GM12865 (cell line): ENCODE results near the gene CDX2.

Source experiments
- DNase-seq: peaks from one replicate; pipeline ENCODE4 v3.0.0; 2010; ENCODE audit warnings: low read depth
- H3K4me3 ChIP-seq: 2 replicates; pipeline ENCODE4 v1.5.1; 2011; ENCODE audit warnings: mild to moderate bottlenecking, low read depth, low read length, control low read depth
- CTCF ChIP-seq: IDR thresholded peaks from 2 replicates; pipeline ENCODE4 v1.5.1; 2011; ENCODE audit warnings: low read length, control low read depth, low read depth, inconsistent platforms; ENCODE audit not compliant: insufficient read depth; ENCODE audit errors: missing control alignments

The CDX2 gene

GRCh38 chr13:27928353-27928804 lies 40.7 kb downstream of the CDX2 start:
- no peak for DNase-seq
- no peak overlapping the region for H3K4me3 ChIP-seq
- TF ChIP-seq CTCF, result no peak

GRCh38 chr13:27927444-27928352 lies 41.4 kb downstream of the CDX2 start:
- no peak for TF ChIP-seq CTCF
- no peak for DNase-seq
- H3K4me3 ChIP-seq, result no peak overlapping the region

GRCh38 chr13:27926644-27927434 lies 42.3 kb downstream of the CDX2 start:
- no peak for TF ChIP-seq CTCF
- DNase-seq, result no peak
- H3K4me3 ChIP-seq, result no peak overlapping the region

- no peak overlapping the region for H3K4me3 ChIP-seq
- no peak for DNase-seq
- TF ChIP-seq CTCF, result no peak
Observed at GRCh38 chr13:27925220-27925991, 43.7 kb downstream of the CDX2 start.

- TF ChIP-seq CTCF, result no peak
- H3K4me3 ChIP-seq, result no peak overlapping the region
- DNase-seq, result no peak
Observed at GRCh38 chr13:27924529-27925141, 44.5 kb downstream of the CDX2 start.
